Measurements from ENCODE around the gene FADS1.

Gene FADS1

DNA sequence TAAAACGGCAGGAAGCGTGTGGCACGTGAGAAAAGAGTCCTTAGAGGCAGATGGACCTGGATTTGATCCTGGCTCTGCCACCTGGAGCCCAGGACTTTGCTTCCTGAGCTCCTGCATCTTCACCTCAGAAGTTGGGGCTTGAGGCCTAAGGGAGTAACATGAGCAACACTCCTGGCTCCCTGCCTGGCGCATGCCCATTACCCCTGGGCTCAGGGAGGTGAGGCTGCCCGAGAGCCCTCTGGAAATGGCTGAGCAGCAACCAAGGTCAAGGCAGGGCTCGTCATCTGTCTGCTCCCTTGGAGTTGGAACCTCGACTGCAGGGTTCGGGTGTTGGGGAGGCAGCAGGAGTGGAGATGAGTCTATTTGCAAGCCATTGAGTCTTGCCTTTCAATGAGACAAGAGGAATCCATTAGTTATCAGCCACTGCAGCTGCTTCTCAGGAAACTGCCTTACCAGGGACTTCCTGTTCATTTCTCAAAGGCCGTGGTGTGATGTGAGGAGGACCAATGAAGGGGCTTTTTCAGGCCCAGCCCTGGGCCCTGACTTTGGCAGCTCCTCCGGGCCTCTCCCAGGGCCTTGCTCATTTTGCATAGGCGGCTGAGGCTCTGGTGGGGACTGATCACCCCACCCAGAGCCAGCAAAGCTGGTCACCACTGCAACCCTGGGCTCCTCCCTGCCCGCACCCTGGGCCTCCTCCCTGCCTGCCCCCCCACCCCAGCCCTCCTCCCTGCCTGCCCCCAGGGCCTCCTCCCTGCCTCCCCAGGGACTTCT lies 17.7 kb upstream of the FADS1 start:
- Histone ChIP-seq H3K9ac (ENCODE audit: low read depth in 1 of 2, low read length in 2 of 2) (no peak overlapping the region), H3K27me3 (ENCODE audit: control insufficient read depth in 2 of 2, insufficient read depth in 2 of 2, low read length in 2 of 2) (peaks cover 0 to 10% of the 10 kb centered on the region in 2 donors), H3K9me3 (ENCODE audit: control insufficient read depth in 2 of 2, low read length in 2 of 2) (no peaks in the 10 kb centered on the region), H3K4me3 (ENCODE audit: low read length in 2 of 2) (no peak overlapping the region), H3K36me3 (ENCODE audit: control insufficient read depth in 2 of 2, insufficient read depth in 2 of 2, low read length in 2 of 2) (peaks cover 0 to 2% of the 10 kb centered on the region in 2 donors), H3K4me1 (ENCODE audit: control insufficient read depth in 2 of 2, insufficient read depth in 2 of 2, low read length in 2 of 2) (peaks cover 0 to 9% of the 10 kb centered on the region in 2 donors), H3K27ac (ENCODE audit: low read depth in 2 of 2, low read length in 2 of 2) (peak overlapping the region; percentile 23 to 37)

- Histone ChIP-seq H3K4me3 (ENCODE audit: low read length in 2 of 2) (no peak overlapping the region), H3K9ac (ENCODE audit: low read depth in 1 of 2, low read length in 2 of 2) (no peak overlapping the region), H3K36me3 (ENCODE audit: control insufficient read depth in 2 of 2, insufficient read depth in 2 of 2, low read length in 2 of 2) (peaks cover 0 to 2% of the 10 kb centered on the region in 2 donors), H3K27ac (ENCODE audit: low read depth in 2 of 2, low read length in 2 of 2) (peak overlapping the region in 1 of 2 donors; percentile 23), H3K4me1 (ENCODE audit: control insufficient read depth in 2 of 2, insufficient read depth in 2 of 2, low read length in 2 of 2) (peaks cover 0 to 13% of the 10 kb centered on the region in 2 donors), H3K9me3 (ENCODE audit: control insufficient read depth in 2 of 2, low read length in 2 of 2) (no peaks in the 10 kb centered on the region), H3K27me3 (ENCODE audit: control insufficient read depth in 2 of 2, insufficient read depth in 2 of 2, low read length in 2 of 2) (peaks cover 0 to 11% of the 10 kb centered on the region in 2 donors)
These were observed 17.1 kb upstream of the FADS1 start for GRCh38 chr11:61833926-61834277.

- H3K9ac ChIP-seq (ENCODE audit: low read depth in 1 of 2, low read length in 2 of 2): no peak overlapping the region
- H3K27me3 ChIP-seq (ENCODE audit: control insufficient read depth in 2 of 2, insufficient read depth in 2 of 2, low read length in 2 of 2): peaks cover 2 to 14% of the 10 kb centered on the region in 2 donors
- H3K27ac ChIP-seq (ENCODE audit: low read depth in 2 of 2, low read length in 2 of 2): no peak overlapping the region
- H3K4me1 ChIP-seq (ENCODE audit: control insufficient read depth in 2 of 2, insufficient read depth in 2 of 2, low read length in 2 of 2): peaks cover 0 to 13% of the 10 kb centered on the region in 2 donors
- no peaks in the 10 kb centered on the region for H3K9me3 ChIP-seq (ENCODE audit: control insufficient read depth in 2 of 2, low read length in 2 of 2)
- no peaks in the 10 kb centered on the region for H3K36me3 ChIP-seq (ENCODE audit: control insufficient read depth in 2 of 2, insufficient read depth in 2 of 2, low read length in 2 of 2)
- no peak overlapping the region for H3K4me3 ChIP-seq (ENCODE audit: low read length in 2 of 2)
These were observed 16.7 kb upstream of the FADS1 start for GRCh38 chr11:61833471-61833870.

DNA sequence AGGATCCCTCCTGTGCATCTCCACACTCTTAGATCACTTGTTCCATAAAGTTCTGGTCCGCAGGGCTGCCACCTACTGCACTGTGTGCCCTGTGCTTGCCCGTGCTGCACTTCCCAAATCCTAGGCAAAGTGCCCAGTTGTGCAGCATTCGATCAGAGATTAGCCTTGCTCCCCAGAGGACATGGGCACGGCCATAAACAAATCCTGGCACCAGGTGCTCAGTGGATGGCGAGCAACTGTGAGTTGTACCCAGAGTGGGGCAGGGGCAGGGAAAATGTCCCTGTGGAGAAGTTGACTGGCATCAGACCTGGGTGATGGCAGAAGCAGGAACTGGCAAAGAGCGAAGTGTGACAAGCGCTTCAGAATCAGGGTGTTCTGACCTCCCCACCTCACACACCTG lies 16.0 kb upstream of the FADS1 start:
- no peak overlapping the region for H3K27ac ChIP-seq (ENCODE audit: low read depth in 2 of 2, low read length in 2 of 2)
- no peaks in the 10 kb centered on the region for H3K36me3 ChIP-seq (ENCODE audit: control insufficient read depth in 2 of 2, insufficient read depth in 2 of 2, low read length in 2 of 2)
- no peak overlapping the region for H3K4me3 ChIP-seq (ENCODE audit: low read length in 2 of 2)
- H3K27me3 ChIP-seq (ENCODE audit: control insufficient read depth in 2 of 2, insufficient read depth in 2 of 2, low read length in 2 of 2): peaks cover 4 to 16% of the 10 kb centered on the region in 2 donors
- H3K9me3 ChIP-seq (ENCODE audit: control insufficient read depth in 2 of 2, low read length in 2 of 2): no peaks in the 10 kb centered on the region
- H3K9ac ChIP-seq (ENCODE audit: low read depth in 1 of 2, low read length in 2 of 2): no peak overlapping the region
- peaks cover 0 to 15% of the 10 kb centered on the region in 2 donors for H3K4me1 ChIP-seq (ENCODE audit: control insufficient read depth in 2 of 2, insufficient read depth in 2 of 2, low read length in 2 of 2)

DNA sequence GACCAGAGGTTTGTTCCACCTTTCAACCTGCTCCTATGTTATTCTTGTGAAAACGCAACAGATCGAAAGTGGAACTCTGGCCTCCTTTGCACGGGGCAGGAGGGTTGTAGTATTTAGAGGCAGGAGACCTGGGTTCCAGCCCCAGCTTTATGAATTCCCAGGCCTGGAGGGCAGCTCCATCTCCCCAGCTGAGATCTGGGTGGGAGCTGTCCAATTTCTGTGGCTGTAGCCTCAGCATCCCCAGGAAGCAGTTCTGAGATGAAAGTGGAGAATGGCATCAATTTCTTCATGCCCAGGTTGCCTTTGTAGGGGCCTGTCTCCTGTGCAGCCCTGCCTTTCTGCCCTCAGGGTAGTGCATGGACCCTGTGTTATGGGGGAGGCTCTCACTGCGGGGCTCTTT lies 15.4 kb upstream of the FADS1 start:
- Histone ChIP-seq H3K9me3 (ENCODE audit: control insufficient read depth in 2 of 2, low read length in 2 of 2) (no peaks in the 10 kb centered on the region), H3K4me3 (ENCODE audit: low read length in 2 of 2) (no peak overlapping the region), H3K9ac (ENCODE audit: low read depth in 1 of 2, low read length in 2 of 2) (no peak overlapping the region), H3K4me1 (ENCODE audit: control insufficient read depth in 2 of 2, insufficient read depth in 2 of 2, low read length in 2 of 2) (peaks cover 2 to 15% of the 10 kb centered on the region in 2 donors), H3K27me3 (ENCODE audit: control insufficient read depth in 2 of 2, insufficient read depth in 2 of 2, low read length in 2 of 2) (peaks cover 4 to 19% of the 10 kb centered on the region in 2 donors), H3K27ac (ENCODE audit: low read depth in 2 of 2, low read length in 2 of 2) (no peak overlapping the region), H3K36me3 (ENCODE audit: control insufficient read depth in 2 of 2, insufficient read depth in 2 of 2, low read length in 2 of 2) (no peaks in the 10 kb centered on the region)

- Histone ChIP-seq H3K27ac (ENCODE audit: low read depth in 2 of 2, low read length in 2 of 2) (peak overlapping the region in 1 of 2 donors; percentile 58), H3K9me3 (ENCODE audit: control insufficient read depth in 2 of 2, low read length in 2 of 2) (no peaks in the 10 kb centered on the region), H3K36me3 (ENCODE audit: control insufficient read depth in 2 of 2, insufficient read depth in 2 of 2, low read length in 2 of 2) (no peaks in the 10 kb centered on the region), H3K9ac (ENCODE audit: low read depth in 1 of 2, low read length in 2 of 2) (no peak overlapping the region), H3K4me1 (ENCODE audit: control insufficient read depth in 2 of 2, insufficient read depth in 2 of 2, low read length in 2 of 2) (peaks cover 3 to 15% of the 10 kb centered on the region in 2 donors), H3K27me3 (ENCODE audit: control insufficient read depth in 2 of 2, insufficient read depth in 2 of 2, low read length in 2 of 2) (peaks cover 4 to 27% of the 10 kb centered on the region in 2 donors), H3K4me3 (ENCODE audit: low read length in 2 of 2) (no peak overlapping the region)
These were observed 13.7 kb upstream of the FADS1 start for GRCh38 chr11:61830237-61831105.

DNA sequence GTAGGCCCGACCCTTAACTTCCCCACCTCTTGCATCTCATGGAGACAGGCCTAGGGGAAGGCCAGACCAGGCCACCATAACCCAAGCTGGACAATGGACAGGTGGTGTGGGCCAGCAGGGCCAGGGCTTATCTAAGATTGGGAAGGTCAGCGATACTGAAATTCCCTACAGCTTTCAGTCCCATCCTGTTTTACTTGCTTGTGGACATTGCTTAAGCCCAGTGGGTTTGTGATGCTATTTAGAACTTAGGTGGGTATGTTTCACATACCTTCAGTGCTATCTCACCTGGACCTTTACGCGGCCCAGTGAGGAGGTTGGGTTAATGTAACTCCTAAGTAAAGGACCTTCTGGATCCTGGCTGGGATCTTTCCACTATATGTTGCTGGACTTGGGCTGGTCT lies 13.0 kb upstream of the FADS1 start:
- Histone ChIP-seq H3K9me3 (ENCODE audit: control insufficient read depth in 2 of 2, low read length in 2 of 2) (no peaks in the 10 kb centered on the region), H3K4me3 (ENCODE audit: low read length in 2 of 2) (no peak overlapping the region), H3K9ac (ENCODE audit: low read depth in 1 of 2, low read length in 2 of 2) (no peak overlapping the region), H3K27ac (ENCODE audit: low read depth in 2 of 2, low read length in 2 of 2) (peak overlapping the region in 1 of 2 donors; percentile 58), H3K36me3 (ENCODE audit: control insufficient read depth in 2 of 2, insufficient read depth in 2 of 2, low read length in 2 of 2) (no peaks in the 10 kb centered on the region), H3K4me1 (ENCODE audit: control insufficient read depth in 2 of 2, insufficient read depth in 2 of 2, low read length in 2 of 2) (peaks cover 3 to 11% of the 10 kb centered on the region in 2 donors), H3K27me3 (ENCODE audit: control insufficient read depth in 2 of 2, insufficient read depth in 2 of 2, low read length in 2 of 2) (peaks cover 4 to 27% of the 10 kb centered on the region in 2 donors)

DNA sequence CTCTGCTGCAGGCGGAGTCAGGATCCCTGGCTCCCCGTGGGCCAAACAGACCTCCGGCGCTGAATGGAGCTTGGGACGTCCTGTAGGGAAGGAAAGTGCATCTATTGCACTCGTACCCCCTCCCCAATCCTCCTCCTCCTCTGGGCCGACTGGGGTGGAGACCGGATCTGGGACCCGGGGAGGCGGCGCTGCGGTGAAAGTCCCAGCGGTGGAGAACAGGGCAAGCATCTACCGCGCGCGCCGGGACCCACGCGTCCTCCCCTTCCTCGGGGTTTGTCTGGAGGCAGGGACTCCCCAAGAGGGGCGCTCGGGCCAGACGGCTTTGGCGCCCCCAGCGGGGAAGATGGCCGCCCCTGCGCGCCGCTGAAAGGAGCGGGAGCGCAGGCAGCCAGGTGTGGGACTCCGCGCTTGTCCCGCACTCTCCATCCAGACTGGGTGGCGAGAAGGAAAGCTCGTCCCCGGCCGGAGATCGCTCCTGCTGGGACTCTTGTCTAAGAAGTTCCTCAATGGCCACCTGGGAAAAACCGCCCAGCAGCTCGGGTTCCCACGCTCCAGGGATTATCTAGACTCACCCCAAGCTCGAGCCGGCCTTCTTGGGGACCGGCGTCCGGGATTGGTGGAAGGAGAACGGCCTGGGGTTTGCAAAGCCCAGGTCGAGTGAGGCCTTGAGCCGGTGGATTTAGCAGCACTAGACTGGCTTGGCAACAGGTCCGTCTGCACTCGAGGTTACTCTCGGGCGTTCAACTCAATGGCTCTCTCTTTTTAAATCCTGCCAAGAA lies 12.0 kb upstream of the FADS1 start:
- peaks cover 4 to 27% of the 10 kb centered on the region in 2 donors for H3K27me3 ChIP-seq (ENCODE audit: control insufficient read depth in 2 of 2, insufficient read depth in 2 of 2, low read length in 2 of 2)
- H3K27ac ChIP-seq (ENCODE audit: low read depth in 2 of 2, low read length in 2 of 2): peak overlapping the region; percentile 58 to 72
- no peaks in the 10 kb centered on the region for H3K9me3 ChIP-seq (ENCODE audit: control insufficient read depth in 2 of 2, low read length in 2 of 2)
- H3K9ac ChIP-seq (ENCODE audit: low read depth in 1 of 2, low read length in 2 of 2): peak overlapping the region in 1 of 2 donors; percentile 60
- peak overlapping the region; percentile 62 to 64 for H3K4me3 ChIP-seq (ENCODE audit: low read length in 2 of 2)
- H3K4me1 ChIP-seq (ENCODE audit: control insufficient read depth in 2 of 2, insufficient read depth in 2 of 2, low read length in 2 of 2): peaks cover 3 to 7% of the 10 kb centered on the region in 2 donors
- H3K36me3 ChIP-seq (ENCODE audit: control insufficient read depth in 2 of 2, insufficient read depth in 2 of 2, low read length in 2 of 2): no peaks in the 10 kb centered on the region

DNA sequence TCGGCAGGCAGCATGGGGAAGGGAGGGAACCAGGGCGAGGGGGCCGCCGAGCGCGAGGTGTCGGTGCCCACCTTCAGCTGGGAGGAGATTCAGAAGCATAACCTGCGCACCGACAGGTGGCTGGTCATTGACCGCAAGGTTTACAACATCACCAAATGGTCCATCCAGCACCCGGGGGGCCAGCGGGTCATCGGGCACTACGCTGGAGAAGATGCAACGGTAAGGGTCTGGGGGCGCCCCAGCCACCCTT lies 11.5 kb upstream of the FADS1 start:
- peaks cover 4 to 27% of the 10 kb centered on the region in 2 donors for H3K27me3 ChIP-seq (ENCODE audit: control insufficient read depth in 2 of 2, insufficient read depth in 2 of 2, low read length in 2 of 2)
- no peaks in the 10 kb centered on the region for H3K36me3 ChIP-seq (ENCODE audit: control insufficient read depth in 2 of 2, insufficient read depth in 2 of 2, low read length in 2 of 2)
- peaks cover 3 to 7% of the 10 kb centered on the region in 2 donors for H3K4me1 ChIP-seq (ENCODE audit: control insufficient read depth in 2 of 2, insufficient read depth in 2 of 2, low read length in 2 of 2)
- H3K4me3 ChIP-seq (ENCODE audit: low read length in 2 of 2): peak overlapping the region; percentile 62 to 64
- H3K9ac ChIP-seq (ENCODE audit: low read depth in 1 of 2, low read length in 2 of 2): peak overlapping the region; percentile 6 to 60
- H3K9me3 ChIP-seq (ENCODE audit: control insufficient read depth in 2 of 2, low read length in 2 of 2): no peaks in the 10 kb centered on the region
- peak overlapping the region; percentile 58 to 72 for H3K27ac ChIP-seq (ENCODE audit: low read depth in 2 of 2, low read length in 2 of 2)

All from mucosa of rectum (tissue), 2 donors.